GM21717 (cell line): ENCODE measurements around the gene COLQ.
A peak's percentile ranks its signal among the peaks of the same experiment; 100 is the strongest.

Experiments
- ATAC-seq: cut with Tn5 transposase; IDR thresholded peaks from one replicate; pipeline ENCODE4 v1.9.1; 2021; ENCODE audit warnings: mild to moderate bottlenecking, moderate library complexity; ENCODE audit not compliant: unreplicated experiment

COLQ gene

DNA sequence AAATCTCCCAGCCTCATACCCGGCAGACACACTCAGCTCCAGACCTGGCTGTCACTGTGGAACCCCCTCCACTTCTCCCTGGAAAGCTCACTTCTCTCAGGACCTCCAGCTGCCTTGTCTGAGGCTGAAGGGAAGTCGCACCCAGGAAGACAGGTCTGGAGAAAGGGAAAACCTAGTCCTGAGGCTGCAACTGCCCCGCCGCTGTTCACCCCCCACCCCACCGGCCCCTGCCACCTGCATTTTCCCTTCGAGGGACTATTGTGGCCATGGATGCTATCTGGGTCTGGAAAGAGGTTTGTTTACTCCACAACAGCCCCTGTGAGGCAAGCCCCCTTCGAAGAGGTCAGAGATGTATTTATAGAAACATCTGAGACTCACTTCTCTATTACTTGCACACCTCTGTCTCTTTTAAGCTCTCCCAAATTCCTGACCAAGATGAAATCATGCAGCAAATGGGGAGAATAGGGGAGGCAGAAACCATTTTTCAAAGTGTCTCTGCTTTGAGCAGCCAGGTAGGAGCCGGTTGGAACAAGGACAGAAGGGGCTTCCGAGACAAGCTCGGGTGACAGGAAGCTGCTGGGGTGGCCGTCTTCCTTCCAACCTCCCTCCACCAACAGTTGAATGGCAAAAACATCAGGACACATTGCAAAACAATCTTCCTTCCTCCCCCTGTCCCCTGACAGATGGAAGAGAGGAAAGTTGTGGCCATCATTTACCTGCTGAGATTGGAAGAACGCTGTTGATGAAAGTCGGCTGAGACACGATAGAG is 518 bp downstream of the COLQ start:
- no peak for ATAC-seq

DNA sequence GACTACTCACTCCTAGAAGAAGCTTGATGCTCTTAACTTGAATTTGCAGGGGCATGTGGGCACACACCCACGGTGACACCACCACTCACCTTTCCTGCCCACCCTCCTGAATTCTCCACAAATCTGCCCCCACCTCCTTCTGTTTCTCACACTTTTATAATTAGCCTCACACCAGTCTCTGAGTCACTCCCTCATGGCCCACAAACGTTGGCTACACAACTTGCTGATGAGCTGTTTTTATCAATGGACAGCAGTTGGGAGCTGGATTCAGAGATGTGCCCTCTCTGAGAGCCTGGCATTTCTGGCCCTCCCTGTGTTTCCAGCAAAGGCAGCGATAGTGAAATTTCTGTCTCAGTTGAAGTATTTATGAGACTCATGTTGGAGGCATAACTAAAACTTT is 1.3 kb downstream of the COLQ start:
- ATAC-seq = no peak

DNA sequence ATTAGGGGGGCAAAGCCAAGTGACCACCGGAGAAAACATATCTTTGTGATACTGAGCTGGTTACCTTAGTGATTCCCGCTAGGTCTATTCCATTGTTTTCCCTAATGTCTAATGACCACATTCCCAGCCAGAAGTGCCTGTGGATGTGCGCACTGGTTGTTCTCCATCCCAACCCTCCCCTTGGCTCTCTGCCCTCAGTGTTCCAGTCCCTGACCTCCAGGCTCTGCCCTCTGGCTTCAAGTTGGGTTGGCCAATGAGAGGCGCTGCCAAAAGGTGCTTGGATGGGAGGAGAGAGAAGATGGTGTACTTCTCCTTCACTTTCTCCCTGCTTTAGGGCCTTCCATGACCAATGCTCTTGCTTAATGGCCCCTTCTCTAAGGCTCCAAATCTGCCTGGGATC is 2.4 kb downstream of the COLQ start:
- ATAC-seq = no peak

DNA sequence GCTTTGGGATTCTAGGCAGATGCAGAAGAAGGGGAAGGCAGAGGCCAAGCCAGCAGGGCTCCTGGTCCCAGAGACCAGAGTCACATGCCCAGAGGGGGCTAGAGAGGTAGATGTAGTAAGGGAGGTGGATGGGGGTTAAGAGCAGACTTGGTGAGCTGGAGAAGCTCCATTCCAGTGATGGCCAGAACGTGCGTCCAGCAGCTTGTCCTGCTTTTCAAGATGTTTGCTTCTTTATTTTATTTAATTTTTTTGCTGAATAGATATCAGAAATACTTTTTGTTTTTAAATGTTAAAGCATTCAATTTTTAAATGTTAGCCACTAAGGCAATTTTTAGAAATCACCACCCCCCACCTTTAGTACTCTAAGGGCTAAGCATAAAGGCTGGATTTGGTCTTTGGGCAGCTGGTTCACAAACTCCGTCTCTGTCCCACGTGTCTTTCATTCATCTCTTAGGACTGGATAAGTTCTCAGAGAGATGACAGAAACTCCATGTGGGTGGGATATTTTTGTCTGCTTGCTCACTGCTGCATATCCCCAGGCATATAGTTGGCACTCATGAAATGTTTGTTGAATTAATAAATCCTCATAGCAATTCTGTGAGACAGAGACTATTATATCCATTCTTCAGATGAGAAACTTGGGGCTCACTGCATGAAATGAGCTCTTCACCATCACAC is 6.7 kb downstream of the COLQ start:
- ATAC-seq = no peak

DNA sequence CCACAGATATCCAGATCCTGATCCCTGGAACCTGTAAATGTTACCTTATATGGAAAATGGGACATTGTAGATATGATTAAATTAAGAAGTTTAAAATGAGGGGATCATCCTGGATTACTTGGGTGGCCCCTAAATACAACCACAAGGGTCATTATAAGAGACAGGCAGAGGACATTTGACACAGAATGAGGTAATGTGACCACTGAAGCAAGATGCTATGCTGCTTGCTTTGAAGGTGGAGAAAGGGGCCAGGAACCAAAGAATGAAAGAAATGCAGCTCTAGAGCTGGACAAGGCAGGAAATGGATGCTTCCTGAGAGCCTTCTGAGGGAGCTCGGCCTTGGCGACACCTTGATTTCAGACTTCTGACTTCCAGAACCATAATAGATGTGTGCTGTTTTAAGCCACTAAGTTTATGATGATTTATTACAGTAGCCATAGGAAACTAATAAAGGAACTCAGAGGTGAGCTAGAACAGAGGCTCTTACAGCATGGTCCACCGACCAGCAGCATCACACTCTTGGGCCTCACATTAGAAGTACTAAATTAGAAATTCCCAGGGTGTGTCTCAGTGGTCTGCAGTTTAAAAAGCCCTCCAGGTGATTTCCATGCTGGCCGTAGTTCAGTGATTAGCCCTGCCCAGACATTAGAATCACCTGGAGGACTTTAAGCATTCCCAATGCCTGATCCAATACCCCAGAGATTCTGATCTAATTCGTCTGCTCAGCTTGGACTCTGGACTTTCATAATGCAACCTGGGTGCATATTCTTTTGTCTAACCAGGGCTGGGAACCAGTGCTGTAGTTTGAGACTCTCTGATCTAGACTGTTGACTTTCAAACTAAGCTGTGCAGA is 7.5 kb downstream of the COLQ start:
- no peak for ATAC-seq

DNA sequence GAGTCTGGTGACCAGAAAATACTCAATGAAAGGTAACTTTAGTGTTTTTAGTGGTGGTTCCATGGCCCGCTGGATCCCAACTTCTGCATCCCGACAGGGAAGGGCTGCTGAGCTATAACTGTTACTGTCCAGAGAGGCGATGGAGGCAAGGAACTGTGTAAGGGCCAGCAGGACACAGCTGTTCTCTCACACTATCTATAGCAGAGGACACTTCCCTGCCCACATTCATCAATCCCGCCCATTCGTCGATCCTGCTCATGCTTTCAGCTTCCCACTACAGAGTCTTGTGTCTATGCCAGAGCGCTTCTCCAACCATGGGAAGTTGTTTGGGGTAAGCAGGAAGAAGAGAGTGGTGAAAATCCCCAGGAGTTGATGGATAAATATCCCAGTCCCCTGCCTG is 8.4 kb downstream of the COLQ start:
- no peak for ATAC-seq

DNA sequence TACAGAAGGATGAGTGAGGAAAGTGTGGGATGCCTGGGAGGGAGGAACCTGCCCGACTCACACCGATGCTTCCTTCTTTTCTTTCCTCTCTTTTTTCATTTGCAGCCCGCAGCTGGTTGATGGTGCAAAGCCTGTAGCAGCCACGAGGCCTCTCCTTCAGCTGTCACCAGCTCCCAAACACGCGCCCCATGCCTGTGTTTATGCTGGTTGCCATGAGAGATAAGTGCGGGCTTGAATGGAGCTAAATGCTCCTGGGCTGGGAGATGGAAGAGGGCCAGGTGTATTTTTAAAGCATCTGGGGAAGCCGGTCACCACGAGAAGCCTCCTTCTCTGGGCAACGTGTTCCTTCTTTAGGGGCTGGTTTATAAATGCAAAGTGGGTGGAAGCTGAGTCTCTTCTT is 9.3 kb downstream of the COLQ start:
- ATAC-seq = no peak

DNA sequence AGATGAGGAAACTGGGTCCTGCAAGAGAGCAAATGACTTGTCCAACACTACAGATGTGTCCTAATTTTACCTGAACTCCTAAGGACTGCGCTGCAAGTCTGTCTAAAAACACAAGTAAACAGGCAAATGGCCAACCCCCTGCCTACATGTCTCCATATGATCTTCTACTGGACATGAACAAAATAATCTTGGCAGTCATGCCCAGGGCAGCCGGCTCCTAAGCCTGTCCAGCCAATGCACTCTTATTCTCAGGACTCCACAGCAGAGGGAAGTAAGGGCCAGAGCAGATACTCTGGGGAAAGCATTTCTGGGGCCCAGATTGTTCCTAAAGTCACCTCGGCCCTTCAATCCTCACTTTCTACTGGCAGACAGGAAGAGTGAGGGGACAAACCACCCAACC is 10.3 kb downstream of the COLQ start:
- no peak for ATAC-seq

DNA sequence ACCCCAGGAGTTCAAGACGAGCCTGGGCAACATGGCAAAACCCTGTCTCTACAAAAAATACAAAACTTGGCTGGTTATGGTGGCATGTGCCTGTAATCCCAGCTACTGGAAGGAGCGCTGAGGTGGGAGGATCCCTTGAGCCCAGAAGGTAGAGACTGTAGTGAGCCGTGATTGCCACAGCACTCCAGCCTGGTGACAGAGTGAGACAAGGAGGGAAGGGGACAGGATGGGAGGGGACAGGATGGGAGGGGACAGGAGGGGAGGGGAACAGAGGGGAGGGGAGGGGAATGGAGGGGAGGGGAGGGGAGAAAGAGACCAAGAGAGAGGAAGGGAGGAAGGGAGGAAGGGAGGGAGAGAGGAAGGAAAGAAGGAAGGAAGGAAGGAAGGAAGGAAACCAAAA is 11.0 kb downstream of the COLQ start:
- ATAC-seq = no peak

DNA sequence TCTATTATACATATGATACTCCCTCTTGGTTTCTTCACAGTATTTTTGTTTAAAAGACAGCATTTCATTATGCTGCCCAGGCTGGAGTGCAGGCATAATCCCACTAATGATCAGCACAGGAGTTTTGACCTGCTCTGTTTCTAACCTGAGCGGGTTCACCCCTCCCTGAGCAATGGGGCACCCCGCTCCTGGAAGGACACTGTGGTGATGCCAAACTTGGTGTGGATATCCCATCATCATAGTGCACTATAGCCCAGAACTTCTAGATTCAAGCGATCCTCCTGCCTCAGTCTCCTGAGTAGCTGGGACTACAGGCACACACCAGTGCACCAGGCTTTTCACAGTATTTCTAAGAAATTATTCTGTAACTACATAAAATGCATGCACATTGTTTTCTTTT is 14.9 kb downstream of the COLQ start:
- no peak for ATAC-seq

DNA sequence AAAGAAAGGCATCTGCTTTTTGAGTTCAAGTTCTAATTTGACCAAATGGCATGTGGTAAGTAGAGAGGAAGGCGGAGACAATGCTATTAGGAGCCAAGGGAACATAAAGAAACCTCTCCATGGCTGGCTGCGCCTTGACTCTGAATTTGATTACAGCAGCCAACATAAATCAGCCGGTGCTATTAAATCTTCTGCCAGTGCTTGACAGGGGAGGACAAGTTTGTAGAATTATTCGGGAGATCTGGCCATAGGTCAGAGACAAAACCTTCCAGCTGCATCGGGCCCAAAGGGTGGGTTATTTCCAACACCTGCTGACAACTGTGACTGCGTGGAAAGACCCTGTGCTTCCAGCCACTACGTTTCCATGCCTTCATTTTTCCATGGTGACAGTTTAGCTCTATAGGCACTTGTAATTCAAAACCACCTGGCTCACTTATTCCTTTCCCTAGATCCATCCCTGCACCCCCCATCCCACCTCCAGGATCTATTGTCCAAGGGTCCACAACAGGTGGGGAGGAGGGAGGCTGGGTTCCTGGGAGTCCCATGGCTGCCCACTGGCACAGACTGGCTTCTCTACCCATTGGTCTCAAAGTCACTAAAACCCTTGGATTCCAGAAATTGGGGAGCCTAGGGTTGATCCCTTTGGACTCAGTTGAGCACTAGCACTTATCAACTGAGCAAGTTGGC is 15.9 kb downstream of the COLQ start:
- no peak for ATAC-seq

DNA sequence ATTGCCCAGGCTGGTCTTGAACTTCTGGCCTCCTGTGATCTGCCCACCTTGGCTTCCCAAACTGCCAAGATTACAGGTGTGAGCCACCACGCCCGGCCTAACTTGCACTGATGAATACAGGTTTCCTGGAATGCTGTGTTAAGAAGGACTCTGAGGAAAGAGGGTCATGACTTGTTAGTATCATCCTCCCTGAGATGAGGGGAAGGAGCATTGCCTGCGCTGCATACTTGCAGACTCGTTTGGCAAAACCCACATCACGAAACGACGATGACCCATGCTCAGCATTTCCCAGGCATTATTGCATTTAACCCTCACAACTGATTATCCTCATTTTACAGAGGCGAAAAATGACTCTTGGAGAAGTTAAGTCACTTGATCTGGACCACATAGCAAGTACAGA is 18.9 kb downstream of the COLQ start:
- ATAC-seq = no peak

DNA sequence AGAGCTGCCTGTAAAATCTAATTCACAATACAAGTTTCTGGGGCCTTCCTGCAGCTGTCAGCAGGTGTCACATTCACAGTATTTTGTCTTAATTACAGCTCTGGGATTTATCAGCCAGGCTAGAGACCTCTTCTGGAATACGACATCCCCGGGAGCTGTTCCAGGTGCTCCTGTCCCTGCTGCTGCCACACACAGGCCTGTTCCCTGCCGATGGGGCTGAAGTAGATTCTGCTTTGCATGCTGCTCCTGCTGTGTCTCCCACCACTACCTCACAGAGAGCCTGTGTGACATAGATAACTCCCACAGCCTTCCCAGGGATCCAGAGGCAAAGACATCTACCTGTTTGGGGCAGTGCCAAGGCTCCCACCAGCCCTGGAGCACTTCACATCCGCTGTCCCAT is 20.4 kb downstream of the COLQ start:
- ATAC-seq = no peak

DNA sequence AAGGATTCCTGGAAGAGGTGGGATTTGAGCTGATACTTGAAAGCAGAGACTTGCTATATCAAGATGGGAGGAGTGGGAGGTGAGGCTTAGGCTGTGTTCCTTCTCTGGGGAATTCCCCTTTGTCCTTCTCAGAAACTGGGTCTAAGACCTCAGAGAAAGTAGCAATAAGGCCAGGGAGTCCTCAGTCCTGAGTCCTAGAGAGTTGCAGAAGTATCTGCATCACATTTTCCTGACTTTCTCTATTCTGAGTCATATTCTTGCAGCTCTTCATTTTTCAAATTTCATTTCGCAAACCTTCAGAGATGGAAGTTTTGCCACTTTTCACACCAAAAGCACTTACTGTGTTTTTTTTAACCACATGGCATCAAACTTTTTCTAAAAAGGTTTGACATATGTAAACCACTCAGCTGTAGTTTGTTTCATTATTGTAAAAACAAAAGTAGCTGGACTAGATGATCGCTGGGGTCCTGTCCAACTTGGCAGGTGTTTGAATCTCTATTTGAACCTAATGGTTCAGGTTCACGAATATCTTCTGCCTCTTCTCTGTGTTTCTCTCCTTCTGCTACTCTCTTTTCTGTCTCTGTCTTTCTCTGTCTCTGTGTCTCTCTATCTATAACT is 21.3 kb downstream of the COLQ start:
- ATAC-seq = peak; percentile 64

DNA sequence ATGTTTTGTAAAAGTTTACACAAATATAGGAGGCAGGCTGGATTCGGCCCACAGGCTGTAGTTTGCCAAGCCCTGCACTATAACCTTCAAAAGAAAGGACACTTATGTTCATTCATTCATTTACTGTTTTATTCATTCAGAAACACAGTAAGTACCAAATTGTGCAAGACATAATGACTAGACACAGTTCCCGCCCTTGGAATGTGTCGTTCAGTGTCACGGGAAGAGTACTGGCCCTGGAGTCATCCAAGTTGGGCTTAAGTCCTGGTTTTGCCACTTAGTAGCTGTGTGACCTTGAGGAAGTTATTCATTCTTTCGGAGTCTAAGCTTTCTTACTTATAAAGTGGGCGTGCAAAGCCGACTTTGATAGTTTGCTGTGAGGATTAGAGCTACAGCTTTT is 22.0 kb downstream of the COLQ start:
- no peak for ATAC-seq

DNA sequence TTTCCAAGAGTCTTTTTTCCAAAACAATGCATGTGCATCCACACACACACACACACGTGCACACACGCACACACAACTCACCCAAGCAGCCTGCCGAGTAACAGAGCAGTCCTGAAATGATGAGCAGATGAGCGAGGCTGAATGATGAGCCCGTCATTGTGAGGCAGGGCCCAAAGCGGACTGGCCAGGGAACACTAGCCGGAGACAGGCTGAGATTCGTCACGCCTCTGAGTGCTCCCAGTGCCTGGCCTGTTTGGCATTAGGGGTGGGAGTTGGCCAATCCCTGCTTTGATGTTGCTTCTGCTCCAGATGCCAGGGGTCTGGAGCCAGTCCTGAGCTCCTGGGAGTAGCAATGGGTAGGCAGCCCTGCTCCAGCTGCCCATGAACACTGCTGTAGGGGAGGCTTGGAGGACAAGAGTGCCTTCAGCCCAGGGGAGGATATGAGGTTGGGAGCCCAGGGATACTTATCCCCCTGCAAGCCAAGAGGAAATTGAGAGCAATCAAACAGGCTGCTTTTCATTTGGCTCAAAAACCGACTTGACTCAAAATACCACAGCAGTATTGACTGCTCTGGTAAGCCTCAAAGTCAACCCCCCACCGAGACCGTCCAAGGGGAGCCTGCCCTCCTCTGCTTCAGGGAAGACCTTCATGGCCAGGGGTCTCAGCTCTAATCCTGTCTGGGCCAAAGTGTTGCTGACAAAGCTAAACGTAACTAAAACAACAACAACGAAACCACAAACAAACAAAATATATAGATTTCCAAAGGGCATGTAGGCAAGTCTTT is 22.9 kb downstream of the COLQ start:
- no peak for ATAC-seq

DNA sequence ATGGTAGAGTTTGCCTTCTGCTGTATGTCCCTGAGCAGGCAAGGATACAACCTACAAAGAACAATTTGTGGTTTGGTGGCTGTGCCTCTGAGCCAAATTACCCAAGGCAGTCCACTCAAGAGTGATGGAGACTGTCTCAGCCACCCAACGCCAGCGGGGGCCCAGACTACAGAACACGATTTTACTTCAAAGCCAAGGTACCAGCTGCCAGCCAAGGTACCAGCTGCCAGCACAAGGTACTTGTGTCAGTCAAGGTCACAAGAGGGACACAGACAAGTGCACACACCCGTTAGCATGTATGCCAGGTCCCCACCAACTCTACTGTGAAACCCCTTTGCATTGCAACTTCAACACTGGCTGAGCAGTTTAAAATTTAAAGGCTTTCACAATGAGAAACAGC is 23.5 kb downstream of the COLQ start:
- no peak for ATAC-seq

DNA sequence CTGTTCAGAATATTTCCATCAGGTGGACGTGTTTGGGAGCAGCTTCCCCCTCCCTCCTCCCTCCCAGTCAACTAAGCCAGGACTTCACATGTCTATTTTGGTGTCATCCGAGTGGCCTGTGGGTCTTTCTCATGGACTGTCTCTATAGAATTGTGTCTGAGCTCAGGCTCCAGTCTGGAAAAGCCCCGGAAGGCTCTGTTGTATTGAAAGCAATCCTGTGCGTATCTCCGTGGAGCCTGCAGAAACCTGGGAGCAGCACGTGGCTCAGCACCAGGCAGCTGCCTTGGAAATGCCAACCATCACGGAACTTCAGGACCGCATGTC is 25.2 kb downstream of the COLQ start:
- no peak for ATAC-seq

DNA sequence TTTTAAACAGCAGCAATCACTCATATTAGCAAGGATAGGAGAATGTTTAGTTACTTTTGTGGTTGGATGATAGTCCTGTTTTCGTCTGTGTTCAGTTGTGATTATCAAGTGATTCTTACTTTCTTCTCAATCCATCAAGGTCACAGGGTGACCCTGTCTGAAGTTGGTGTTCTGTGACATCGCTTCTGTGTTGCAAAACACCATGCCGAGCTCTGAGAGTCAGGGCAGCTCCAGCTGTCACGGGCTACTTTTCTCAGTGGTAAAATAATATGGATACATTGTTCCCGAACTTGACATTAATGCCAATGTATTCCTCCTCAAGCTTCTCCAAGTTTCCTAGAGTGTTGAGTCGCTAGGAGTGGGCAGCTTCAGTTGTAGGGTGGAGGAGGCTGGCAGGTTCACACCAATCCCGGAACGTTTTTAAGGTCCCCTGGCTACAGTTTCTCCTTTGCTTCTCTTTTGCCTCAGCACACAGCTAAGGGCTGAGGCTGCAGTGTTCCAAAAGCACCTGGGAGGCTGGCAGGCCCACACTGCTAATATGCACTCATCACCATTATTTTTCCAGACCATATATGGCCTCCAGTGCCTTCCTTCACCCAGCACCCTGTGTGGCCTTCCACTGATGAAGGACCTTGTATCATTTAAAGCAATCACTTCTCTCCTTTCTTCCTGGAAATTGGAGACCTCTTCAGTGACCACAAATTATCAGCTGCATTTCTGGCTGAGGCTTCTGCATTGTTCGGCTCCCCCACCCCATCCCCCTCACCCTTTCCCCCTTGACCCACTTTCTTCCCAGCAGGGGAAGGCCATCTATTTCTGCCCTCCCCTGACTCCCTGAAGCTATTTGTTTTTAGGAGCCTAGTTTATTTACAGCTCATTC is 25.8 kb downstream of the COLQ start:
- no peak for ATAC-seq
